Body of pancreas (tissue), 4 donors: Measurements from ENCODE around the gene UBXN7.

Experiments
- POLR2A ChIP-seq, 3 donors: fragments of 450-650 bp; IDR thresholded peaks; one replicate each; pipeline ENCODE4 v1.6.1; 2016; ENCODE audit warnings: antibody characterized with exemption in 3 of 3, mild to moderate bottlenecking in 2 of 3
- TF ChIP-seq, protein P1 (sequence below), 7 experiments: fragments of 450-650 bp in 4 of 7; fragments of 200-600 bp in 3 of 7; sonication (generic) in 3 of 7; IDR thresholded peaks; one replicate each; pipeline ENCODE4 v1.5.1; 2016 to 2019; ENCODE audit warnings: antibody characterized with exemption in 7 of 7

DNA sequence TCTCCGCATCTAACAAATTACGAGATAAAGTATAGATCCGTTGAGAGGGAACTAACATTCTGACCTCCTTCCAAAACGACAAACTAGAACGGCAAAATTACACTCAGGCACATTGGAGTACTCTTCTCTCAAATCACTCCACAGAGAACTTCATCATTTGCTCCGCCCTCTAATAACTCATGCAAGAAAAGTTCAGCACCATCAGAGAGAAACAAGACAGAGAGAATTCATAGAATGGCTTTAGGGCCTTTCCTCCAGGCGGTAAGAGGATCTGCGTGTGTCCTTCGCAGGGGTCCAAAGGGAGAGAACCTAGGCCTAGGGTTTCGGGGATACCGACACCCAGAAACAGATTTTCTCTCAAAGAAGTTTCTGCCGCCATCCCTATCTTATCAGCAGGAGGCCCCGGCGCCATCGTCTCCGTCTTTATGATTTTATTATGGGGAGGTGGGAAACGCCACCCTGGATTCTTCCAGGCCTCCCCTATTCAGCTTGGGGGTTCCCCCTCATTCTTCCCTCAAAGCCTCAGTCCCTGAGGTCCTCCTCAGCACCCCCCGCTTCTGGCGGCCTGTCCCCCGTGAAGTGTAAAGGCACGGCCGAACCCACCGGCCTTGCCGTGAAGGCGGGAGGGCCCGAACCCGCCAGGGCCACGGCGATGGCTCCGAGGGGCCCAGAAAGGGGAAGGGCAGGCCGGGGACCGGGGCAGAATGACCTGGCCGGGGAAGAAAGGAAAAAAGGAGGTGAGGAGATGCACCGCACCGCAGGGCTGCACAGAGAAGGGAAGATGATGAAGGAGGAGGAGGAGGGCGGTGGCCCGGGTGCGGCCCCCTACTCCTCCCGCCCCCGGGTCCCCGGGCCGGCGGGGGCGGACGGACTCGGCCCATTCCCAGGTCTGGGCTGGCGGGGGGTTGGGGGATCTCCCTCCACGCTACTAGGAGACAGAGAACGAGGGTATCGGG, 768 bp downstream of the UBXN7 start:
- TF ChIP-seq, protein P1, sequence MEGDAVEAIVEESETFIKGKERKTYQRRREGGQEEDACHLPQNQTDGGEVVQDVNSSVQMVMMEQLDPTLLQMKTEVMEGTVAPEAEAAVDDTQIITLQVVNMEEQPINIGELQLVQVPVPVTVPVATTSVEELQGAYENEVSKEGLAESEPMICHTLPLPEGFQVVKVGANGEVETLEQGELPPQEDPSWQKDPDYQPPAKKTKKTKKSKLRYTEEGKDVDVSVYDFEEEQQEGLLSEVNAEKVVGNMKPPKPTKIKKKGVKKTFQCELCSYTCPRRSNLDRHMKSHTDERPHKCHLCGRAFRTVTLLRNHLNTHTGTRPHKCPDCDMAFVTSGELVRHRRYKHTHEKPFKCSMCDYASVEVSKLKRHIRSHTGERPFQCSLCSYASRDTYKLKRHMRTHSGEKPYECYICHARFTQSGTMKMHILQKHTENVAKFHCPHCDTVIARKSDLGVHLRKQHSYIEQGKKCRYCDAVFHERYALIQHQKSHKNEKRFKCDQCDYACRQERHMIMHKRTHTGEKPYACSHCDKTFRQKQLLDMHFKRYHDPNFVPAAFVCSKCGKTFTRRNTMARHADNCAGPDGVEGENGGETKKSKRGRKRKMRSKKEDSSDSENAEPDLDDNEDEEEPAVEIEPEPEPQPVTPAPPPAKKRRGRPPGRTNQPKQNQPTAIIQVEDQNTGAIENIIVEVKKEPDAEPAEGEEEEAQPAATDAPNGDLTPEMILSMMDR (IDR thresholded peaks at IDR 0.05): no peak
- TF ChIP-seq POLR2A (IDR thresholded peaks at IDR 0.05): no peak
